ENCODE data around the gene RASA2. TPM values are rescaled to one million over a fixed set of nuclear protein-coding genes. Genes with fewer than 3 reads are reported as not detected.

The RASA2 gene
- total RNA-seq, 6 donors from 2014 or later, result 11.7 to 41.5 (median 21.3) TPM

DNA sequence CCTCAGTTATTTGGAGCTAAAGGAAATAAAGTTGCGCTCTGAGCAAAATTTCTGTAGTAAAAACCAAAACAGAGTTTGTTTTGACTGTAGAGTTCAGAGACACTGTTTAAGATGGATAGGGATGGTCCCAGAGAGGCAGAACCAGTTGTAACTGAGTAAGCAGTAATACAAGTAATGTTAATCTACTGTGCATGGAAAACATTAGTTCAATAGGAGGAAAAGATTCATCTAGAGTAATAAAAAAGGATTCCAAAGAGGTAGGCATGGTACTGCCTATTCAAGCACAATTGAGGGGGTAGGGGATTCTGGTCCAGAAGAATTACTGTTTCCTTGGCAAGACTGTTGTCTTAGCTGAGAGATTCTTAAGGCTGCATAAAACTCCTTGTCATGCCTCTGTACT, 77.4 kb downstream of the RASA2 start:
- DNase-seq (no peak), ATAC-seq (ENCODE audit: low FRiP score in 2 of 2) (no peak)
- H3K4me1 ChIP-seq, result no peaks in the 10 kb centered on the region
- H3K4me3 ChIP-seq, result no peak overlapping the region
- 95 to 100% methylated on average over 1 of the region's 1 CpG for WGBS, 2 donors
- H3K27me3 ChIP-seq, result no peaks in the 10 kb centered on the region
- H3K36me3 ChIP-seq, result peaks cover 0 to 17% (median 2%) of the 10 kb centered on the region in 4 donors
- no peak overlapping the region for H3K27ac ChIP-seq
- TF ChIP-seq POLR2AphosphoS5 (IDR thresholded peaks at IDR 0.05) (no peak), EP300 (IDR thresholded peaks at IDR 0.05) (no peak), POLR2A (IDR thresholded peaks at IDR 0.05) (no peak)
- TF ChIP-seq, protein P1, sequence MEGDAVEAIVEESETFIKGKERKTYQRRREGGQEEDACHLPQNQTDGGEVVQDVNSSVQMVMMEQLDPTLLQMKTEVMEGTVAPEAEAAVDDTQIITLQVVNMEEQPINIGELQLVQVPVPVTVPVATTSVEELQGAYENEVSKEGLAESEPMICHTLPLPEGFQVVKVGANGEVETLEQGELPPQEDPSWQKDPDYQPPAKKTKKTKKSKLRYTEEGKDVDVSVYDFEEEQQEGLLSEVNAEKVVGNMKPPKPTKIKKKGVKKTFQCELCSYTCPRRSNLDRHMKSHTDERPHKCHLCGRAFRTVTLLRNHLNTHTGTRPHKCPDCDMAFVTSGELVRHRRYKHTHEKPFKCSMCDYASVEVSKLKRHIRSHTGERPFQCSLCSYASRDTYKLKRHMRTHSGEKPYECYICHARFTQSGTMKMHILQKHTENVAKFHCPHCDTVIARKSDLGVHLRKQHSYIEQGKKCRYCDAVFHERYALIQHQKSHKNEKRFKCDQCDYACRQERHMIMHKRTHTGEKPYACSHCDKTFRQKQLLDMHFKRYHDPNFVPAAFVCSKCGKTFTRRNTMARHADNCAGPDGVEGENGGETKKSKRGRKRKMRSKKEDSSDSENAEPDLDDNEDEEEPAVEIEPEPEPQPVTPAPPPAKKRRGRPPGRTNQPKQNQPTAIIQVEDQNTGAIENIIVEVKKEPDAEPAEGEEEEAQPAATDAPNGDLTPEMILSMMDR (IDR thresholded peaks at IDR 0.05), result no peak
- H3K9me3 ChIP-seq, result no peaks in the 10 kb centered on the region

DNA sequence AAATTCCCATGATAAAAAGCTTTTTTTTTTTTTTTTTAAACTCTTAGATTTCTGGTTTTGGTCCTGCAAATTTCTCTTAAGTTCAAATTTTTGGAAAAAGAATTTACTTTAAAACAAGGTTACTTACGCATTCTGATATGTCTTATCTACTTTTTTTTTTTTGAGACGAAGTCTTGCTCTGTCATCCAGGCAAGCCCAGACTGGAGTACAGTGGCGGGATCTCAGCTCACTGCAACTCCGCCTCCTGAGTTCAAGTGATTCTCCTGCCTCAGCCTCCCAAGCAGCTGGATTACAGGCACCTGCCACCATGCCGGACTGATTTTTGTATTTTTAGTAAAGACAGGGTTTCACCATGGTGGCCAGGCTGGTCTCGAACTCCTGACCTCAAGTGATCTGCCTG, 83.2 kb downstream of the RASA2 start:
- no peak for DNase-seq
- Histone ChIP-seq H3K4me1 (no peaks in the 10 kb centered on the region), H3K27me3 (no peaks in the 10 kb centered on the region), H3K4me3 (no peak overlapping the region), H3K27ac (no peak overlapping the region), H3K36me3 (peaks cover 4 to 50% (median 22%) of the 10 kb centered on the region in 4 donors), H3K9me3 (no peaks in the 10 kb centered on the region)
- 96 to 98% methylated on average over 6 of the region's 6 CpGs for WGBS, 2 donors
- TF ChIP-seq POLR2AphosphoS5 (IDR thresholded peaks at IDR 0.05) (no peak), EP300 (IDR thresholded peaks at IDR 0.05) (no peak), POLR2A (IDR thresholded peaks at IDR 0.05) (no peak)
- TF ChIP-seq, protein P1 (IDR thresholded peaks at IDR 0.05), result no peak
- ATAC-seq (ENCODE audit: low FRiP score in 2 of 2), result no peak

DNA sequence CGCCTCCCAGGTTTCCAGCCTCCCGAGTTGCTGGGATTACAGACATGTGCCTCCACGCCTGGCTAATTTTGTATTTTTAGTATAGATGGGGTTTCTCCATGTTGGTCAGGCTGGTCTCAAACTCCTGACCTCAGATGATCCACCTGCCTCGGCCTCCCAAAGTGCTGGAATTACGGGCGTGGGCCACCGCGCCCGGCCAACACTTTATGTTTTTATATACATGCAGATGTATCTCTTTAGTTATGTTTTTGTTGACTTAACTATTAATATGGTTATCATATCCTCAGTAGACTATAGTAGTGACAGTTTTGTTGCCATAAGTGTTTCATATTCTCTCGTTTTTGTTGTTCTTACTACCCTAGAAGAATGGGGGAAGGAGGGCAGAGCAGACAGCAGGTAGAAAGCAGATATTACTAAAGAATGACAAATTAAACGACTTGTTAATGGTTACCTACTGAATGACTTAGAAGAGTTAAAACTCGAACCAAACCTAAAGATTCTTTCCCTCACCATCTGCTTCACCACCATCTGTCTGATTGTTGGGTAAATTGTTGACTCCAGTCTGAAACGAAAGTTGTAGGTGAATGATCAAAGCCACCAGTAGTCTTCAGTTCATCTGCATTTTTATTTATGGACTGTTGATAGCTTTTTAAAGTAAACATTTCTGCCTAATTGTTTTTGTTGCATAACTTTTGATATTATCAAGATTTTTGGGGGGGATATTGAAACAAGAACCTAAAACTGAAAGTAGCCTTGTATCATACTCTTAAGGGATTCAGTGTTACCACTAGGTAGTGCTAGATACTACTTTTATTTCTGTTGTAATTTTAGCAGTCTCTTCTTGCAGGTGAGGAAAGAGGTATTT, 89.3 kb downstream of the RASA2 start:
- no peaks in the 10 kb centered on the region for H3K4me1 ChIP-seq
- peak in 1 of 2 donors; percentile 45 for DNase-seq
- TF ChIP-seq POLR2AphosphoS5 (IDR thresholded peaks at IDR 0.05) (no peak), POLR2A (IDR thresholded peaks at IDR 0.05) (no peak), EP300 (IDR thresholded peaks at IDR 0.05) (no peak)
- TF ChIP-seq, protein P1 (IDR thresholded peaks at IDR 0.05), result peak in 4 of 6 experiments; percentile 28 to 52 (median 31)
- peaks cover 9 to 70% (median 25%) of the 10 kb centered on the region in 4 donors for H3K36me3 ChIP-seq
- H3K27me3 ChIP-seq, result no peaks in the 10 kb centered on the region
- H3K4me3 ChIP-seq, result no peak overlapping the region
- no peaks in the 10 kb centered on the region for H3K9me3 ChIP-seq
- no peak for ATAC-seq (ENCODE audit: low FRiP score in 2 of 2)
- H3K27ac ChIP-seq, result peak overlapping the region in 2 of 4 donors; percentile 22 to 63
- 82 to 87% methylated on average over 13 of the region's 13 CpGs for WGBS, 2 donors

DNA sequence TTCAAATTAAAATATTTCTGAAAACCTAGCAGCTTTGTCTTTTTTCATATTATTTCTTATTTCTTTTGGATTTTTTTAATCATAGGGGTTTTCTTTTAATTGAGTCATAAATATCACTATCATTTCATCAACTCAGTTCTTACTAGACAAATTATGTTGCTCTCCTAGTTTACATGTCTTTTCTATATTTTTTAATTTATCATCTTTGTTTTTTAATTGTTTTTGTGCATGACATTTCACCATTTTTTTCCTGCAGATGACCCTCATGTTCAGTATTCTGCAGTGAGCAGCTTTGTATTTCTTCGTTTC, 89.9 kb downstream of the RASA2 start:
- WGBS, 2 donors, result 96 to 98% methylated on average over 1 of the region's 1 CpG
- H3K36me3 ChIP-seq, result peaks cover 15 to 70% (median 25%) of the 10 kb centered on the region in 4 donors
- H3K4me3 ChIP-seq, result no peak overlapping the region
- DNase-seq, result no peak
- H3K27ac ChIP-seq, result no peak overlapping the region
- TF ChIP-seq, protein P1 (IDR thresholded peaks at IDR 0.05), result no peak
- TF ChIP-seq POLR2A (IDR thresholded peaks at IDR 0.05) (no peak), EP300 (IDR thresholded peaks at IDR 0.05) (no peak), POLR2AphosphoS5 (IDR thresholded peaks at IDR 0.05) (no peak)
- H3K27me3 ChIP-seq, result no peaks in the 10 kb centered on the region
- ATAC-seq (ENCODE audit: low FRiP score in 2 of 2), result no peak
- H3K9me3 ChIP-seq, result no peaks in the 10 kb centered on the region
- no peaks in the 10 kb centered on the region for H3K4me1 ChIP-seq

All from upper lobe of left lung (tissue), 6 donors.